DMS153 treated with DMSO at 0.1 percent for 48 hours (cell line): ENCODE results near the gene OSBPL1A.
"Not testable (repeated sequence)": the region's sequence is repeated elsewhere in the genome, so short reads cannot be mapped to it uniquely, and the experiment has no call there.

Source experiments
- DNase-seq: peaks from one replicate; lab custom pipeline; 2025; ENCODE audit not compliant: unreplicated experiment; lab: John Stamatoyannopoulos, UW

Gene OSBPL1A

DNA sequence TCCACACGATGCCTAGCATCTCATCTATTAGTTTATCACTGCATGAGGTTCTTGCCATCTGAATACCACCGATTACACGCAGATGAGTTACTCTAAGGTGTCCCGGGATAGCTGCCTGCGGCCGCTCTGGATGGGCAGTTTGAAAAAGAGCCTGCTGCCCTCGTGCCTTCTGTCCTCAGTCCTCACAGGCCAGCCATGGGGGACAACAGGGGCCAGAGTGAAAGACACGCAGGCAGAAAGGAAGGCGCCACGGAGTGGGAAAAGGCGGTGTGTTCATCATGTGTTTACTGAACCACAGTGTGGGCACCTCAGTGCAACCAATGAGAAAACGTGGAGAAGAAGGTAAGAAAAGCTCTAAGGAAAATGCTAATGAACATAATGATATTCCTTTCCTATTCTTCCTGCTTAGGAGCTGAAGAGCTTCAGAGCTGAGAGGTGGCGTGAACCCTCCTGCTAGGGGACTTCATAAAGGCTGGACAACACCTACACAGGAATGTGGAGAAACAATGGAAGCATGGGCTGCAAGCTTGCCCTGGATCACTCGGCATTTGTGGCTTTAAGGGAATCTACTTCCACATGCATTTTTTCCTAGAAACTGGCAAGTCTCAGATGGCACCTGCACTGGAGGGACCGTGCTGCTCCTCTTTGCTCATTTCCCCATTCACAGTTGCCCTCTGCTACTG, 207.8 kb downstream of the OSBPL1A start:
- DNase-seq = no peak

GRCh38 chr18:24189007-24189528, 208.6 kb downstream of the OSBPL1A start:
- DNase-seq = no peak

DNA sequence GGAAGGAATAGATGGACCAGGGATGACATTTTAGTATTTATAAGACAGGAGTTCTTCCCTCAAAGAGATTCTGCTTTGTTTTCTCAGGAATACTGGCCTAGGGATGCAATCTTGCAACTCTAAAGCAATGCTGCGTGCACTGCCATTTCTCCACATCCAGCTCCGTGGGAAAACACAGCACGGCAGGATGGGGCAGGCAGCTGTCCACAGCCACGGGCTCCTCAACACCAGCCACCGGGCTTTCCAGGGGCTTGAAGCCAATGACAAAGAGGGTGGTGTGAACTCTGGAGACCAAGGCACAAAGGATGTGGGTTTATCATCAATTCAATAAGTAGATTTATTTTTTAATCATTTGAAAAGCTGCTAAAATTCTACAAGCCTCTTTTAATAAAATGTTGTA, 209.5 kb downstream of the OSBPL1A start:
- DNase-seq = no peak

DNA sequence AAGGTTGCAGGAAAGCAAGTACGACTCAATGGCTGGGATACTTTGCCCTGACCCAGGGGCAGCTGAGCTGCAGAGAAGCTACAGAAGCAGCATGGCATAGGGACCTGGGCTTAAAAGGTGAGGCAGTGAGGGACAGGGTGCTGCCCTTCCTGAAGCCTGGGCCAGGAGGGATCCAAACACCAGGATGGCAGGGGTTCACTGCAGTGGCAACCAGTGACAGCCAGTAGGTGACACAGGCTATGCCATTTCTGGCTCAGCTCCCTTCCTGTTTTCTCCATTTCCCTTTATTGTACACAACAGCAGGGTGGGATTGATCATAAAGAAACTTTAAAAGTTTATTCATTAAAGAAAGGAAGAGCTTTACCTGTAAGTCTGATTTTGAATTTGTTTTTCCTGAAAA, 209.9 kb downstream of the OSBPL1A start:
- DNase-seq = no peak

GRCh38 chr18:24187049-24187448, 210.6 kb downstream of the OSBPL1A start:
- DNase-seq = no peak

DNA sequence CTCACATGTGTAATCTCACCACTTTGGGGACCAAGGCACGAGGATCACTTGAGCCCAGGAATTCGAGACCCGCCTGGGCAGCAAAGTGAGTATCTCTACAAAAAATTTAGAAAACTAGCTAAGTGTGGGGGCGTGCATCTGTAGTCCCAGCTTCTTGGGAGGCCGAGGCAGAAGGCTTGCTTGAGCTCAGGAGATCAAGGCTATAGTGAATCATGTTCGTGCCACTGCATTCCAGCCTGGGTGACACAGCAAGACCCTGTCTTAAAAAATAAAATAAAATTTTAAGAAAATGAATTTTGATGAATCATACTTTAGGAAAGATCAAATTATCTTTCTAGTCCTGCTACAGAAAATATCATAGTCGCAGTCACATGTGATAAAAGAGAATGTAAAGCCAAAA, 211.8 kb downstream of the OSBPL1A start:
- no peak for DNase-seq

GRCh38 chr18:24181806-24182205, 215.8 kb downstream of the OSBPL1A start:
- no peak for DNase-seq

GRCh38 chr18:24180048-24180447, 217.6 kb downstream of the OSBPL1A start:
- no peak for DNase-seq

GRCh38 chr18:24177499-24178133, 220.0 kb downstream of the OSBPL1A start:
- no peak for DNase-seq

DNA sequence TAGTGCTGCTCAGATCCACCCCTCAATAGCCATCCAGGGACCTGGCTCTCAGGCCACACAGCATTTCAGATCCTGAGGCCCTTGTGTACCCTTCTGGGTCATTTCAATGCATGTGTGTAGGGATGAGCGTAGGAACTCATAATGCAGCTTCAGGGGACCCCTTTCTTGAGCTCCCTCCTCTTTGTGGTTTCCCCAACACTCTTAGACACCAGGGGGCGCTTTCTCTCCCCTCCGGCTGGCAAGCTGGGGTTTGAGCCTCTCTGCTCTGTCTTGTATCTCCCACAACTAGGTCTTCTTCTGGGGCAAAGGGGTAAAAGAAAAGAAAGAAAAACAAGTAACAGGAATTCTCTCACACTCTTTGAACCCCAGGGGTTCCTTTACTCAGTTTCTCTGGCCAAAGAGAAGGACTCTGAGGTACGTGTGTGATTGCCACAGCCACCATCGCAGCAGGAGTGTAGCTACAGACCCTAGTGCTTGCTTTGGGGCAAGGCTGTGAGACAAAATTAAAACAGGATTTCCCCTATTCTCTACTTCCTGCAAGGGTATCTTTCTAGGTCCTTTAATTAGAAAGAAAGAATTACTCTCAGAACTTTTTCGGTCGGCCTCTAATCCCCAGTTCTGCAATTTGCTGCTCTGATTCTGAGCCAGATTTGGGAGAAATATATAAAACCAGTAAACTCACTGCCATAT, 220.8 kb downstream of the OSBPL1A start:
- peak; percentile 52 for DNase-seq

- DNase-seq = no peak
Observed at GRCh38 chr18:24173997-24174396, 223.6 kb downstream of the OSBPL1A start.

DNA sequence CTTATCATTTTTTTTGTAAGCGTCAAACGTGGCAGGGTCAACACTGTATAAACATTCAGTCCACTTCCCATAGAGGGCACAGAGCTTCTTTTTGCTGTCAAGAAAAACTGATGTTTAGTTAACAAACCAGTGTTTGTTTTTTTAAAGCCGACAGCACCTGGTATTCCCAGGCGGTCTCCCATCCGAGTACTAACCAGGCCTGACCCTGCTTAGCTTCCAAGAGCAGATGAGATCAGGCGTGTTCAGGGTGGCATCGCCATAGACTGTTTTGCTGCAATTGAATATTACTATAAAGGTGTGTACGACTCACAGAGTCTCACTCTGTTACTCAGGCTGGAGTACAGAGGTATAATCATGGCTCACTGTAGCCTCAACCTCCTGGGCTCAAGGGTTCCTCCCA, 227.3 kb downstream of the OSBPL1A start:
- no peak for DNase-seq

DNA sequence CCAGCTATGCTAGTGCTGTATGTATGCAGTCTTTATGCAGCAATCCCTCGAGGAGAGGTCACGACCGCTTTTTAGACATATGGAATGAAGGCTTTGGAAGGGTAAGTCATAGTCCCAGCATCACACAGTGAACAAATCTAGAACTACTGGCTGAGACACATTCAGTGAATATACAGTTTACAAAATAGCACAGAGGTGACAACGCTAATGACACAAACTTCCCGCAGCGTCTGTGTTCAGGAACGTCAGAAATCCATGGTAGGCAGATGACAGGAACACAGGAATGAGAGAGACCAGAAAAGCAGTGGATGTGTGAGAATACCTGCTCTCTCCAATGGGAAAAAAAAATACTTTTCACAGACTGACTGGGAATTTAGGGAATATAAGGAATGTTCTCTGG, 229.1 kb downstream of the OSBPL1A start:
- no peak for DNase-seq

- no peak for DNase-seq
Observed at GRCh38 chr18:24161304-24161703, 236.3 kb downstream of the OSBPL1A start.

GRCh38 chr18:24160086-24160485, 237.5 kb downstream of the OSBPL1A start:
- no peak for DNase-seq

DNA sequence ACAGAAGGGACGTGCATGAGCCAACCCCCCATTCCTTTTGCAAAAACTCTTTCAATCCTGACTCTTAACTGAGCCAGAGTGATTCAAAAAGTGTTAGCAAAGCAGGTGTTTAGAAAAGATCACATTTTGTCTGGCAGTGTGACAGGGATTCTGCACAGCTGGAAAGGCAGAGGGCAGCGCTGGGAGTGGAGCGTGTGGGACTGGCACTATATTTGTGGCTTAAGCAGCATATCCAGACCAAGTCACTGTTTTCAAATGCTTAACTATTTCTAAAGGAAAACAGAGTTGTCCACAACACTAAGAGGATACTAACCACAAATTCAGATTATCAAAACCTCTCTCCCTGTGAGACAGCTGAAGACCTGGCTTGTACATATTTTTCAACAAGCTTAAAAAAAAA, 239.8 kb downstream of the OSBPL1A start:
- DNase-seq = no peak

DNA sequence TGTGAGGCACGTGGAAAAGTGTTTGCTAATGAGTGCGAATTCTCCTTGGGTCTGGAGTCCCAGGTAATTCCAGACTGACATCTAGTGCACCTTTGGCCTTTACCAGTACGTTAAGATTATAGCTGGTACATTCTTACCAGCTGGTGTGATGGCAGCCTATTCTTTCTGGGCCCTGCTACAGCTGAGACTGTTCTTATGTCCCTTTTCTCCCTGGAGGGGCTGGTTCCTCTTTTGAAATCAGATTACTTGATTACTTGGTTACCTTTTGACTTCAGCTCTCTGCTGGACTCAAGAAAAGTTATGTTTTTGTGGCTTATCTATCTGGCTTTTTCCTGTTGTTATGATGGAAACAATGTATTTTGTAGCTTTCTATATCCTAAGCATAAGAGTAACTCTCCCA, 244.2 kb downstream of the OSBPL1A start:
- DNase-seq = no peak

GRCh38 chr18:24149591-24149990, 248.0 kb downstream of the OSBPL1A start:
- DNase-seq = not testable (repeated sequence)

DNA sequence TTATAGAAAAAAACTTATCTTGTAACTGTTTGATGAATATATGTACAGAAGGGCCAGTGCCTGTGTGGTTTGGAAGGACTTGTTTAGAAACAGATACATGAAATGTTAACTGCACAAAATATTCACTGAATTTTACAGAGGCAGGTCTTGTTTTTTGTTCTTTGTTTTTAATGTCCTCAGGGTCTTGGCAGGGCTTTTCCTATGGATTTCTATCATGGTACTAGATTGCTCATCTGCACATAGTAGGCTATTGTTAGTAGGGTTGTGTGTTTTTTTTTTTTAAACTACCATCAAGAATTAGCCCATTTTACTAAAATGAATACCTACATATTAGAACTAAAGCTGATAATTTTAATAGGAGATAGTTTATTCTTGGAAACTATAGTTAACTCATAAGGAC, 255.2 kb downstream of the OSBPL1A start:
- no peak for DNase-seq

- DNase-seq = no peak
Observed at GRCh38 chr18:24140697-24141096, 256.9 kb downstream of the OSBPL1A start.

DNA sequence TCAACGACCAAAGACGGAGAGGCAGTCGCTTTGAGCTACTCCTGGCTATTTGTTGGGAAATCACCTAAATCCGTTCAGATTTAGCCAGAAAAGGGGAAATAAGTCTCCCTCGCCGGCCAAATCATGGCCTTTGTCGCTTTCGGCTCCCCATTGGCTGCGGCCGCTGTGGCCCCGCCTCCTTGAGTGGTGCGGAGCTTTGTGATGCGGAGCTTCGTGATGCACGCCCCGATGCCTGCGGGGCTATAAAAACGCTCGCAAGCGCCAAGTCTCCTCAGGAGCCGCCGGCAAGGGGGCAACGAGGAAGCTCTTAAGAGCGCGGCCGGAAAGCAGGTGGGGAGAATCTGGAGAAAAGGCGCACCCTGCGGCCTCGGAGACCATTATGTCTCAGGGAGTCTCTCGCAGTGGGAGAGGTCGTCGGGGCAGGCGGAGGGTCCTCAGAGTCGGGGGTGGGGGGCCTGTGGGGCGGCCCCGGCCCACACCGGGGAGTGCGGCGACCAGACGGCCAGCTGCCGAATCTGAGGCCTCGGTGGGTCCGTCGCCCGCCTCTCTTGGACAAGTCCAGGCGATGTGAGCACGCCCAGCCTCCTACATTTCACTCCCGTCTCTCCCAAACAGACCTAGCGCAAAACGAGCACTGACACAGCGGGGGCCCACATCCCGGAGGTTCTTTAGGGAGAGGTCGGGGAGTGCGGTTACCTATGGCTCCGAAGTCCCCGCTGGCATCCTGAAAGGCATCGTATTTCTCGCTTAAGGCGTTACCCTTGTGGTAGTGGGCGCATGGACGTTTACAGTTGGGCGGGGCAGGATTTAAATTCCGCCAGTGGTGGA, 258.6 kb downstream of the OSBPL1A start, which contains the start of gene CABYR:
CABYR (plus strand) TSS at position 274 of the 828 bp plus-strand sequence. CDS start 4,053 bp downstream, outside the sequence.
- peak; percentile 50 for DNase-seq
